ENCODE measurements around the gene RAD51.

RAD51 gene

DNA sequence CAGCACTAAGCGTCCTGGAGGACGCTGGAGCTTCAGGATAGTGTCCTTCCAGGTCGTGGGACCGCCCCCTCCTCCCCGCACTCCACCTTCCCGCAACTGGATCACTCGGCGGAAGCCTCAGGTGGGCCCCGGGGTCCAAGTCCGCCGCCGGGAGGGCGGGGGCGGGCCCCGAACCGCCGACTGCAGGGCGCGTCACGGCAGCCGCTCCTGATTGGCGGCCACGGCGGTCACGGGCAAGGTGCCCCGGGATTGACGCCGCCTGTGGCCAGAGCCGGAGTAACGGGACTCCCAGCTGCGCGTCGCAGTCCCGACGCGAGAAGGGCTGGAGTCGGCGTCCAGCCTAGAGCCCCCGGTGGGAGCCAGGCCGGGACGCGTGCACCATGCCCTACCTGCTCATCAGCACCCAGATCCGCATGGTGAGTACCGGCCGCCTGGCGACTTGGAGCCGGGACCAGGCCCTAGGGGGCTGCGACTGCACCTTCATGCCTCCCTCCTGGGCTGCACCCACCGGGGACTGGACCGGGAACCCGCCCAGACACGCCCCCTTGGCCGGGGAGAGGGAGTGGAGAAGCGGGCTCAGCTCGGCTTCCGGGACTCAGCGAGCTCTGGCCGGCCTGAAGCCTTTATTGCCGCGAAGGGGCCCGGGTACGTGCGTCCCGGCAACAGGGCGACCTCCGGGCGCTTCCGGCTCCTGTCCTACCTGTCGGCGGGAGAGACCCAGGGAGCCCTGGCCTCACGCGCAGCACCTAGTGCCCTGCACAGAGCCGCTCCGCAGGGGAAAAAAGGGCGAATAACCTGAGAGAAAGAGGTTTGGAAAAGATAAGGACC is 69.0 kb downstream of the RAD51 start, which contains the start of gene GCHFR:
TSS of gene GCHFR (plus strand) at position 268 of the 828 bp plus-strand sequence. CDS start at position 381, 113 bp downstream.
- peak; percentile 78 to 85 for DNase-seq

DNA sequence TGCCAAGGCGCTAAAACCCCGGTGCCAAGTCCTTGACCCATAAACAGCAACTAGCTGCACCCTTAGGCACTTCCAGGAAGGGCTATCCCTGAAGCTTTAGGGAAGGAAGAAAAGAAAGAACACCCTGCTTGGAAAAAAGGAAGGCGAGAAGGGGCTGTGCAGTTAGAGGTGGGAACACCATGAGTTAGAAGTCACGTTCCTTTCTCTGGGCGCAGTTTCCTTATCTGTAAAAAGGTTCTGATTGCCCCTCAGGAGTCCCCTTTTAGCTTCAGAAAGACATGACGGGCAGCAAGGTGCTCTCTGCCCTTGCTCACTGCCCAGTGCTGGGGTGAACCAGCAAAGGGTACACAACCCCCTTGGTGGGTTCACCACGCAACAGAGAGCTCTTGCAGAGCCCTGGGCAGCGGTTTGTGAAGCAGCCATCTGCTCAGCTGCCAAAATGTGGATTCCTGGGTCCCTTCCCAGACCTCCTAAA is 69.7 kb downstream of the RAD51 start:
- DNase-seq: peak in 1 of 2 experiments; percentile 37

- DNase-seq: no peak
These were observed 71.3 kb downstream of the RAD51 start for GRCh38 chr15:40766194-40766815.

- no peak for DNase-seq
These were observed 72.2 kb downstream of the RAD51 start for GRCh38 chr15:40766906-40767837.

GRCh38 chr15:40767838-40768500 is 73.0 kb downstream of the RAD51 start:
- DNase-seq: no peak

DNA sequence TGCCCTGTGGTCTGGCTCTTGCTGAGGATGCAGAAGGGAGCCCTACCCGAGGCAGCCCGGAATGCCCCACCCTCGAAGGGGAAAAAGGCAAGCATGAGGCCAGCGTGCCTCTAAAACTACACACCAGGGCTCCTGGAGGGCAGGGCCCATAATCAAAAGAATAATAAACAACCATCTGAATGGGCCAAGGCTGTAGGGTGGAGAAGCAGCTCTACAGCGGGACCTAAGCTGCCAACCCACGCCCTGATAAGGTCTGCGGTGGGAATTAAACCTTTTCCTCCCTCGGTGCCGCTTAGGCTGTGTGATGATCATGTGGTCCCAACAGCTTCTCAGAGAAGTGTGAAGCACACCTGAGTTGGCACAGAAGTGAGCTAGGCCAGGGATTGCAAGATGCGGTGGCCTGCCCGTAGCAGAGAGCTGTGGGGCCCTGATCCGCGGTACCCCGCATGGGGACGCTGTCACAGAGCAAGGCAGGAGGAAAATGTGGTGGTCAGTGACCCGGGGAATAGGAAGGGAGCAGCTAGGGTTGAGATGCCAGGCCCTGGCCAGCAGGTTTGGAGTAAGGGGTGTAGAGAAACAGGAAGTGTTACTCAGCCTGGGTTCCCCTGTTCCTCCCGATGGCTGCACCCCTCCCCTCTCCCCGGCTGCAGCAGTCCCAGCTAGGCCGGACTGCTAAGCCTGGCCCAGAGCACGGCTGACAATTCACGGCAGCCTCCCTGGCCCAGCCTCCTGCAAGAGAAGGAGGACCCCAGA is 73.7 kb downstream of the RAD51 start:
- DNase-seq: peak in 1 of 2 experiments; percentile 29

DNA sequence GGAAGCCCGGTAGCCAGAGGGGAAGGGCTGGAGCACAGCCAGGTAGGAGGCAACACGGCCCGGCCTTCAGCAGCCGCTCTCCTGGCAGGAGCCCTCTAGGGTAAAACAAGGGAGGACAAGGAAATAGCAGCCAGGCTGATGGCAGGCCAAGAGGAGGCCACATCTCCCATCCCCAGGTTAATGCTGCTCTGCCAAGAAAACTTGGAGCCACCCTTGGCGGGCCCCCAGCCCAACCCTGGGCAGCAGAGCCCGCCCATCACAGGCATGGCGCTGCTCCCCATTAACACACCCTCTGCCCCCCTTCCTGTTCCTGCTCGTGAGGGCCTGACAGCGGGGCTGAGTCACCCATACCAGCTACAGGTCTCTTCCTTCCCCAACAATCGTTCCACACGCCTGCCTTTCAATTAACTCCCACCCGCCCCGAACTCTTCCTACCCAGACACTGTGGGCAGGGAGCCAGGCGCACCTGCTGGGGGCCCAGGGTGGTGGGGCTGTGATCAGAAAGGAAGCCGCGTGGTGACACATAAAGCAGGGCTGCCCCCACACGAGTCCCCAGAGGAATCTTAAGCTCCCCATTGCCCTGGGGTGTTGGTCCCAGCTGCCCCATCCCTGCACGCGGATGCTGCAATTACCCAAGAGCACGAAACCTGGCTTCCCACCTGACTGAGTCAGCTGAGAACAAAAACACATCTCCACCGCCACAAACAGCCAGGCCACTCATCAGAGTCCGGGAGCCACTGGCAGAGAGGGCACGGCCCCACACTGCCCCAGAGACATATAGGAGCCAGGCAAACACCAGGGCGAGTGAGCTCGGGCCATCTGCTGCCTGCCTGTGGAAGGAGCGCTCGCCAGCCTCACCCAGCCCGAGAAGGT is 74.5 kb downstream of the RAD51 start, which contains the start of gene C15orf62:
TSS of gene C15orf62 (plus strand) at position 707 of the 873 bp plus-strand sequence. CDS start 516 bp downstream, outside the sequence.
- DNase-seq: peak; percentile 71 to 74

DNA sequence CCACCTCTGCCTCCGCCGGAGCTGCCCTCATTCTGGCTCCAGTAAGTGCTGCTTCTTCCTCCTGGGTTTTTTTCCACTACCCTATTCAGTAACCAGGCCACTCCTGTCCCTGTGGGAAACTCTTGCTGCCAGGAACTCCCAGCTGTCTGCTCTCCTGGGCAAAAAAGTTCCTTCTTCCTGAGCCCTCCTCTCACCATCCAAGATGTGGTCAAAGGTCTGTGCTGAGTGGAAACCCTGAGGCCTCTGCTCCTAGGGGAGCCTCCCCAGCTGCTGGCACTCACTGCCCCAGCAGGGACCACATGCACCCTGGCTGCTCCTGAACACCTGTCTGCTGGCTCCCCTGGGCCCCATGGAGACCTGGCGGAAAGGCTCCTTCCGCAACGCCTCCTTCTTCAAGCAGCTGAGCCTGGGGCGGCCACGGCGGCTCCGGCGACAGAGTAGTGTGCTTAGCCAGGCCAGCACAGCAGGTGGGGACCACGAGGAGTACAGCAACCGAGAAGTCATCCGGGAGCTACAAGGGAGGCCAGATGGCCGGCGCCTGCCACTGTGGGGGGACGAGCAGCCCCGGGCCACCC is 75.3 kb downstream of the RAD51 start:
- no peak for DNase-seq

- DNase-seq: no peak
These were observed 76.3 kb downstream of the RAD51 start for GRCh38 chr15:40771242-40771641.

DNA sequence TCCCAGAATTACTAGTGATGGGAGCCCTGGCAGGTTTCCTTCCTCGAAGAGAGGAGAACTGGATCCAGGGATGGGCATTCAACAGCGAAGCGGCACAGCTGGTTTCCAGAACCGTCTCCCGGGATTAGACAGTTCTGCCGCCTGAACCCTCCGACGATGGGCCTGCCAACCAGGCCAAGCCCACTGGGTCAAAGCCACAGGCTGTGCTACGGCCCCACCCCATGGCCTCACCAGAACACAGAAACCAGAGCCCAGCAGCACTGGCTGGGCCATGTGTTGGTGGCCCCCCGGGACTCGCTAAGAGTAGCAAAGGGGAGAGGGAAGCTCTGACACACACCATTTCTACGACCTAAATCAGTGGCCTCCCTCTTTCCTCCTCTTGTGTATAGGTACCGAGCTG is 77.0 kb downstream of the RAD51 start:
- DNase-seq: no peak

- DNase-seq: no peak
These were observed 78.5 kb downstream of the RAD51 start for GRCh38 chr15:40773496-40773895.

DNA sequence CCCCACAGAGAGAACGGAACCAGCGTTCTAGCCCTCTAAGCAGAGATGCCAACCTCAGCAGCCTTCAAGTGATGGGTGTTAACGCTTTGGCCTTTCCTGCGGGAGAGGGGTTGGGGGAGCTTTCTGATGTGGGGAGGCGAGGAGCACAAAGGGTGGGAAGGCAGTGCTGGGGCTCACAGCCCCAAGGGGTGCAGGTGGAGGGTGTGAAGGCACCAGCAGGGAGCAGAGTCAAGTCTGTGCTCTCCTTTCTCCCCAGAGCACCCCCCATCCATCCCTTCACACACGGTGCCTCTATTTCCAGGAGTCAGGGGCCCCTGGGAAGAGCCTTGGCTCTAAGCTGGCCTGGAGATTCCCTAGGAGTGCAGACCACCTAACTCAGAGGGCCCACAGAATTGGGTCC is 78.9 kb downstream of the RAD51 start:
- DNase-seq: no peak

- no peak for DNase-seq
These were observed 80.0 kb downstream of the RAD51 start for GRCh38 chr15:40775007-40775406.

DNA sequence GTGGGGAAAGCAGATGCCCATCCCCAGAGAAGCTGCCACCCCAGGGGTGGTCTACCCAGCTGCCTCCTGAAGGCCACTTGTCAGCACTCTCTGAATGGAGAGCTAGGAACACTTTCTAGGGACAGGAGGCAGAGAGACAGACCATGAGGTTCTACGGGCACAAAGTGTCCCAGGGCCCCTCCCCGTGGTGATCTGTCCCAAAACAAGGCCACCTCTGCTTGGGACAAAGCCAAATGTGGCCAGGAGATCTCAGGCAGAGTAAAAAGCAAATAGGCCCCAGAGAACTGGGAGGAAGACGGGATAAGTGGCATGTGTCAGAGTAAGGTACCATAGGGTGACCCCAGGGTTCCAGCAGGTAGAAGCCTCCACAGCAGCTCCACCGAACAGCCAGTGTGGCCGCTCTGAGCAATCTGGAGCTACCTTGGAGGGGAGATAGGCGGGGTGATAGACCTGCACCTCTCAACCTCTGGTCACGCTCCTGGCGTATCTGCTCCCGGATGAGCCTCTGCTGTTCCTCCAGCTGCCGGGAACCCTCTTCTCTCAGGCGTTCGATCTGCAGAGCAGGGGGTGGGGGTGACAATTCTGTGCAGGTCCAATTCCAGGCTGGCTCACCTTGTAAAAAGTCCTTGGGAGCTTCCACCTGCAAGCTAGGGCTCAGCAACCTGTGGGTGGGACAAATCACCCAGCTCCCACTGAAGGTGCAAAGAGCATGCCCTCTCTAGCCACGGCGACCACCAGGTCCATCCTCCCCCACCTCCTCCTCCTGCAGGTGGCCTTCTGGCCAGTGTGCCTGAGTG is 81.0 kb downstream of the RAD51 start:
- no peak for DNase-seq

DNA sequence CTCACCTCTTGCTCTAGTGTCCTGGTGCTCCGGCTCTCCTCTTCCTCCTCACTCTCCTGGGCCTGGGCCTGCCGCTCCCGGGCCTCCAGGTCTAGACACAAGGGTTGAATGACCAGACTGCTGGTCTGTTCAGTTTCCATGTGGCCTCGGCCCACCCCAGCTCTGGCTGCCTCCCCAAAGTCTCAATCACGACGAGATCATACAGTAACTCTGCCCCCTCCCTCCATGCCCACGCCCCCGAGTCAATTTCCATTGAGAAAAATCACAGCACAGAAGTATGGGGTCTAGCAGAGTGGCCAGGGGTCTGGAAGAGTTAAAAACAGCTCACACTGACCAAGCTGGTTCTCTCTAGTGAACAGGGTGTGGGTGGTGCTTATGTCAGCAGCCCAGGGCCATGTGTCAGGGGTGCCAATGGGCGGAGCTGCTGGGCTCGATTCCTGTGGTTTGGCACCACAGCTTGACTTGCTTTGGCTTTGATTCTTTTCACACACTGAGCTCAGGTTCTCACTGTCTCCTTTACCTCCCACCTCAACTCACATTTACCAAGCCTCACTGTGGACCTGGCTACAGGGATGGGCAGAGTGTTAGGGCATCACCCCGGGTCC is 81.7 kb downstream of the RAD51 start:
- peak in 1 of 2 experiments; percentile 68 for DNase-seq
